Parathyroid adenoma (tissue), 2 donors: ENCODE measurements around the gene ALDH1A1.

Source experiments
- H2AFZ ChIP-seq: fragments of 300-600 bp; sonication (generic); one replicate; pipeline ENCODE4 v1.7.0; 2017; ENCODE audit warnings: antibody characterized with exemption, mild to moderate bottlenecking
- H3K27ac ChIP-seq: fragments of 300-600 bp; sonication (generic); one replicate; pipeline ENCODE4 v1.7.0; 2017
- H3K27me3 ChIP-seq: fragments of 300-600 bp; sonication (generic); one replicate; pipeline ENCODE4 v1.7.0; 2017; ENCODE audit warnings: low read length; ENCODE audit not compliant: control insufficient read depth, insufficient read depth
- H3K36me3 ChIP-seq: fragments of 300-600 bp; sonication (generic); one replicate; pipeline ENCODE4 v1.7.0; 2017; ENCODE audit warnings: low read length; ENCODE audit not compliant: control insufficient read depth, insufficient read depth
- H3K4me1 ChIP-seq: fragments of 300-600 bp; sonication (generic); one replicate; pipeline ENCODE4 v1.7.0; 2017; ENCODE audit warnings: control low read depth
- H3K4me2 ChIP-seq: fragments of 300-600 bp; sonication (generic); one replicate; pipeline ENCODE4 v1.7.0; 2017; ENCODE audit warnings: low read length
- H3K4me3 ChIP-seq: fragments of 300-600 bp; sonication (generic); one replicate; pipeline ENCODE4 v1.7.0; 2017; ENCODE audit warnings: low read depth, low read length
- H3K79me2 ChIP-seq: fragments of 300-600 bp; sonication (generic); one replicate; pipeline ENCODE4 v1.7.0; 2017; ENCODE audit warnings: control low read depth
- H3K9ac ChIP-seq: fragments of 300-600 bp; sonication (generic); one replicate; pipeline ENCODE4 v1.7.0; 2017; ENCODE audit warnings: mild to moderate bottlenecking
- H3K9me3 ChIP-seq: fragments of 300-600 bp; sonication (generic); one replicate; pipeline ENCODE4 v1.7.0; 2017; ENCODE audit warnings: low read length; ENCODE audit not compliant: control insufficient read depth
- CTCF ChIP-seq: fragments of 300-600 bp; sonication (generic); IDR thresholded peaks from one replicate; pipeline ENCODE4 v1.7.0; 2017; ENCODE audit warnings: antibody characterized with exemption, mild to moderate bottlenecking
- donor health status: primary hyperparathyroidism.

Gene ALDH1A1

DNA sequence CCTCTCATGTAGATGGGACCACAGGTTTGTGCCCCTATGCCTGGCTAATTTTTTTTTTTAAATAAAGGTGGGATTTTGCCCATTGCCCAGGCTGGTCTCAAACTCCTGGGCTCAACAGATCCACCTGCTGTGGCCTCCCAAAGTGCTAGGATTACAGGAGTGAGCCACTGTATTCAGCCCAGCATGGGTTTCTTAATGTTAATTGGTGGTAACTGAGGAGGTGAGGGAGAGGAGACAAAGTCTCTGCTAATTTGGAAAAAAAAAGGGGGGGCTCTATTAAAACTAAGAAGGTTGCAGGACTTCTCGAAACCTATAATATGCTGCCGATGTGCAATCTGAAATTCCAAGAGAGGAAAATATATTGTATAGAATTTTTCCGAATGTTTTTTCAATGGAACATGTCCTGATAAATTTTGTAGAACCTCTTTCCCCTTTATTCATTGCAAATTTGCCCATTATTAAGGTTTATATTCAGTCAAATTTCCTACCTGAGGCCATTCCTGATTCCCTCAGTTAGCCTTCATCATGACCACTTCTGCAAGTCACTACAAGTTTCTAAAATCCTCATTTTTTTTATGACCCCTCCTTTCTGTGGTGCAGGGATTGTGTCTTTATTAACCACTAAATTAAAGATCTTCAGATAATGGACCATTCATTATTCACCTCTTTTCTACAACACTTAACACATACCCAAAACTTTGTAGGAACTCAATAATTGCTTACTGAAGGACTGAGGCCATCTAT is 52.9 kb downstream of the ALDH1A1 start:
- Histone ChIP-seq H3K36me3 (no peaks in the 10 kb centered on the region), H3K4me3 (no peak overlapping the region), H3K27me3 (no peaks in the 10 kb centered on the region), H3K79me2 (no peaks in the 10 kb centered on the region), H3K4me2 (no peak overlapping the region), H3K9me3 (no peaks in the 10 kb centered on the region), H3K27ac (no peak overlapping the region), H3K4me1 (no peaks in the 10 kb centered on the region), H2AFZ (no peak overlapping the region), H3K9ac (no peak overlapping the region)
- no peak for TF ChIP-seq CTCF

DNA sequence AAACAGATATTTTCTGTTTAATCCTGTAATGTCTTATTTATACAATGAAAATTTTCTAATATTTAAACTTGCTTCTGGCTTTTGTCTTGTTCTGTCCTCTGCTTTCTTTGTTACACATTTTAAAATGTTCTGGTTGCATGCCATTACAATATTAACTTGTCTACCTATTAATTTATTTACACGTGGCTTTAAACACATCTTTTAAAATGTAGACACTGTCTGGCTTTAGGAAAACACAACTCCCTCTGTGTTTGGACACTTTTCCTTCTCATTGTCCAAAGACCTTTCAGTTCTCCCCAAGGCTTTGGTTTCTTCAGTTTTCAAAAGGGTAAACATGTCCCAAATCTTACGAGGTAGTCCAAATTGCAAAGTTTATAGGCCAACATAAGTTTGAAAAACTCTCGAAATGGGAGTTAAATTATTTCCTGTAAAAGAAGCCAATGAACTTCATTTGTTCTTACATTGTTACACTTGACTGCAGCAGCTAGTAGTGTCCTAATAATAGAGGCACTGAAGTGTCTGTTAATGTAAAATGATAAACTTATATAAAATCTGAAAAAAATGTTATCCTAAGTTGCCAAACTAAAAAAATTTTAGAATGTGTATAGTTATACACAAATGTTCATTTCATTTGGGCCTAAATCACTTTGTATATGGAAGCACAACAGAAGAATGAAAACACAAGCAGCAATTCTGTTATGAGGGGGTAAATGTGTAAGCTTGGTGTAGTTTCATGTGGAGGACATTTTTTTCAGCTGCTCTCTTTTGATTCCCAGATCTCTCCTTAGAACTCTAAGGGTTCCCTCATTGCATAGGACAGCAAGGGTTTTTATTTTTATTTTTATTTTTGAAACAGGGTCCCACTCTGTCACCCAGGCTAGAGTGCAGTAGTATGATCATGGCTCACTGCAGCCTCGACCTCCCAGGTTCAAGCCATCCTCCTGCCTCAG is 53.8 kb downstream of the ALDH1A1 start:
- Histone ChIP-seq H3K4me1 (no peaks in the 10 kb centered on the region), H3K36me3 (no peaks in the 10 kb centered on the region), H3K4me3 (no peak overlapping the region), H2AFZ (no peak overlapping the region), H3K4me2 (no peak overlapping the region), H3K9me3 (no peaks in the 10 kb centered on the region), H3K27ac (no peak overlapping the region), H3K9ac (no peak overlapping the region), H3K79me2 (no peaks in the 10 kb centered on the region), H3K27me3 (no peaks in the 10 kb centered on the region)
- no peak for TF ChIP-seq CTCF

- Histone ChIP-seq H3K4me3 (no peak overlapping the region), H3K4me1 (no peaks in the 10 kb centered on the region), H3K4me2 (no peak overlapping the region), H3K79me2 (no peaks in the 10 kb centered on the region), H2AFZ (no peak overlapping the region), H3K27ac (no peak overlapping the region), H3K36me3 (no peaks in the 10 kb centered on the region), H3K9me3 (no peaks in the 10 kb centered on the region), H3K27me3 (no peaks in the 10 kb centered on the region), H3K9ac (no peak overlapping the region)
- no peak for TF ChIP-seq CTCF
Observed at GRCh38 chr9:72898360-72898759, 54.5 kb downstream of the ALDH1A1 start.

GRCh38 chr9:72897069-72897649 is 55.7 kb downstream of the ALDH1A1 start:
- Histone ChIP-seq H3K9me3 (no peaks in the 10 kb centered on the region), H3K27ac (no peak overlapping the region), H3K27me3 (no peaks in the 10 kb centered on the region), H2AFZ (no peak overlapping the region), H3K4me1 (no peaks in the 10 kb centered on the region), H3K9ac (no peak overlapping the region), H3K36me3 (no peaks in the 10 kb centered on the region), H3K79me2 (no peaks in the 10 kb centered on the region), H3K4me2 (no peak overlapping the region), H3K4me3 (no peak overlapping the region)
- no peak for TF ChIP-seq CTCF
